HTERT RPE-1 (cell line): Measurements from ENCODE around the gene SLC25A28.
"Not testable (repeated sequence)": the region's sequence is repeated elsewhere in the genome, so short reads cannot be mapped to it uniquely, and the experiment has no call there.

Experiments used
- in situ Hi-C: fragments of 300-500 bp; cut with MboI; formaldehyde crosslinking; loops from 4 replicates; pipeline ENCODE4 v1.14.3; 2020; ENCODE audit warnings: low sequenced_read_pairs

Gene SLC25A28

DNA sequence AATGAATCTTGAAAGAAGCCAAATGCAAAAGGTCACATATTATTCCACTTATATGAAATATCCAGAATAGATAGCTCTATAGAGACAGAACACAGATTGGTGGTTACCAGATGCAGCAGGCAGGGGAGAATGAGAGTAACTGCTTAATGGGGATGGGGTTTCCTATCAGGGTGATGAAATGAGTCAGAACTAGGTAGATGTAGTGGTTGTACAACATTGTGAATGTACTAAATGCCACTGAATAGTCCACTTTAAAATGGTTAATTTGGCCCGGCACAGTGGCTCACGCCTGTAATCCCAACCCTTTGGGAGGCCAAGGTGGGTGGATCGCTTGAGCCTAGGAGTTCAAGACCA lies 9.4 kb upstream of the SLC25A28 start:
- in situ Hi-C loops: no loop called here

DNA sequence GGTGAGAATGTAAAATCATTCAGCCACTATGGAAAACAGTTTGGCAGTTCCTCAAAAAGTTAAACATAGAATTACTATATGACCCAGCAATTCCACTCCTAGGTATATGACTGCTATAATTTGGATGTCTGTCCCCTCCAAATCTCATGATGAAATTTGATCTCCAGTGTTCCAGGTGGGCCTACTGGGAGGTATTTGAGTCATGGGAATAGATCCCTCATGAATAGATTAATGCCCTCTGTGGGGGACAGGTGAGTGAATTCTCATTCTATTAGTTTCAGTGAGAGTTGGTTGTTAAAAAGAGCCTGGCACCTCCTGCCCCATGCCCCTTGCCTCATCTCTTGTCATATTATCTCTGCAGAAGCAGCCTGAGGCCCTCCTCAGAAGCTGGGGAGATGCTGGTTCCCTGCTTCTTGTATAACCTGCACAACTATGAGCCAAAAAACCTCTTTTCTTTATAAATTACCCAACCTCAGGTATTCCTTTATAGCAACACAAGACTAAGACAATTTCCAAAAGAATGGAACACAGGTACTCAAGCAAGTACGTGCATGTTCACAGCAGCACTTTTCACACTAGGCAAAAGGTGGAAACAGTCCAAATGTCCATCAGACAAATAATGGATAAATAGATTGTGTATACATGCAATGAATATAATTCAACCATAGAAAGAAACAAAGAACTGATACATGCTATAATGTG lies 8.8 kb upstream of the SLC25A28 start:
- in situ Hi-C loops: no loop called here

DNA sequence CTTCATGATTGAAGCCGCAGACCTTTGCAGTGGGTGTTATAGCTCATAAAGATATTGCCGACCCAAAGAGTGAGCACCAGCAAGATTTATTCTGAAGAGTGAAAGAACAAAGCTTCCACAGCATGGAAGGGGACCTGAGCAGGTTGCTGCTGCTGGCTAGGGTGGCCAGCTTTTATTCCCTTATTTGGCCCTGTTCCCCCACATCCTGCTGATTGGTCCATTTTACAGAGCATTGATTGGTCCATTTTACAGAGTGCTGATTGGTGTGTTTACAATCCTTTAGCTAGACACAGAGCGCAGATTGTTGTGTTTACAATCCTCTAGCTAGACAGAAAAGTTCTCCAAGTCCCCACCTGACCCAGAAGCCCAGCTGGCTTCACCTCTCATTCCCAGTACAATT lies 4.9 kb upstream of the SLC25A28 start:
- in situ Hi-C loops: not testable (repeated sequence)

DNA sequence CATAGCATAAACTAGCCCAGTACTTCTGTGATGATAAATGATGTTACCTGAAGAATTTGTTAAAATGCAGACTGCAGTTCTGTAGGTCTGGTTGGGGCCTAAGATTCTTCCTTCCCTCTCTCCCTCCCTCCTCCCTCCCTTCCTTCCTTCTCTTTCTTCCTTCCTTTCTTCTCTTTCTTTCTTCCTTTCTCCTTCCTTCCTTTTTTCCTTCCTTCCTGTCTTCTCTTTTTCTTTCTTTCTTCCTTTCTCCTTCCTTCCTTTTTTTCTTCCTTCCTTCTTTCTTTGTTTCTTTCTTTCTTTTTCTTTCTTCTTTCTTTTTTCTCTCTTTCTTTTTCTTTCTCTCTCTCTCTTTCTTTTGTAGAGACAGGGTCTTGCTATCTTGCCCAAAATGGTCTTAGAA lies 3.7 kb upstream of the SLC25A28 start:
- in situ Hi-C loops: no loop called here

DNA sequence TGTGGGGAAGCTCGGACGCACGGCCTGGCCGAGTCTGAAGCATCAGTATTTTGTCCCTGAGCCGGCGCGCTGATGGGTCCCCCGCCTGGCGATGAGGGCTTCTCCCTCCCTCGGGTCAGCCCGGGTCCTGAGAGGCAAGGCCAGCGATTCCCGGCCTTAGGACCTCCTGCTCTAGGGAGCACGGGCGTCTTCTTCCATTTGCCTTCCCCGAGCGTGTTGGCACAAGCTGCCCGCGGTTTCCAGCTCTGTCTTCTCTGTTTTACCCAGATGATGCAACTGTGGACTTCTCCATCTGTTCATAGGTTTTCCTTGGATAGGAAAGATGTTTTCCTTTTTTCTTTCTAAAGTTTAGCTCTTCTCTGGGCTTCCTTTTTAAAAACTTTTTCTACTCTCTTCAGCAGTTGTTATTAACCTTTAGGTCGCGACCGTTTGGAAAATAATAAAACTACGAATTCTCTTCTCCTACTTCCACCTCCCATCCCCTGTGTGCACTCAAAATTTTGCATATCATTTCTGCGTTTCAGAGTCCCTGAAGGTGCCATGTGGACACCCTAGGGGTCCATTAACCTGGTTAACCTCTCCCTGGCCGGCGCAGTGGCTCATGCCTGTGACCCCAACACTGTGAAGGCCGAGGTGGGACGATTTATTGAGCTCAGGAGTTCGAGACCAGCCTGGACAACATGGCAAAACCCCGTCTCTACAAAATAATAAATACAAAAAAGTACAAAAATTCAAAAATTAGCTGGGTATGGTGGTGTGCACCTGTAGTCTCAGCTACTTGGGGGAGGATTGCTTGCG lies 1.4 kb upstream of the SLC25A28 start:
- in situ Hi-C loops: no loop called here

DNA sequence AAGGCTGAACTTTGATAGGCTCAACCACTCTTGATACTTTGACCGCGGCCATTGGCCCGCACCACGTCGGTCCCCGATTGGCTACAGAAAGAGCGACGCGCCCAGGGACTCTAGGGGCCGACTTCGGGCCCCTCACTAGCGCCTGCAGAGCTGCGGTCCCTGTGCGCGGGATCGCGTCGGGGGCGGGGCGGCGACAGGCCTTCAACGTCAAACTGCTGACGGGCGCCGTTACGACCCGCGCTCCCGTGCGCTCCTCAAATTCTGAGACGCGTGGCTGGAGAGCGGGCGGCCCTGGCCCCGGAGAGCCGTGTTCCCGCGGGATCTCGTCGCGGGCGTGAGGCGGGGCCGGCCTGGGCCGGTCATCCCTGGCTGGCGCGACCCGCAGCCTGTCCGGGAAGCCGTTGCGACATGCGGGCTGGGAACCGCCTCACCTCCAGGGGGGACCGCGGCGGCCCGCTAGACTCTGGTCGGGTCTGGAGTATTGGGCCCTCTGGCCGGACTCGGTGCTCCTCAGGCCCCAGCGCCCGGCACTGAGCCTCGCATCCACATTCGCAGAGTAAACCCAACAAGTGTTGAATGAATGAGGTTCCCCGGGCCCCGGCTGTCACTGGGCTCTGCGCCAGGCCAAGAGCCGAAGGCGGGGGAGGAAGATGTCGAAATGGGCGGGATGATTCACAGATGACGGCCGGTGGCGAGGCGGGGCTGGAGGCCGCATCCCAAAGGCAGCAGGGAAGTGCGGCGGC lies 643 bp upstream of the SLC25A28 start:
- in situ Hi-C loops: no loop called here

DNA sequence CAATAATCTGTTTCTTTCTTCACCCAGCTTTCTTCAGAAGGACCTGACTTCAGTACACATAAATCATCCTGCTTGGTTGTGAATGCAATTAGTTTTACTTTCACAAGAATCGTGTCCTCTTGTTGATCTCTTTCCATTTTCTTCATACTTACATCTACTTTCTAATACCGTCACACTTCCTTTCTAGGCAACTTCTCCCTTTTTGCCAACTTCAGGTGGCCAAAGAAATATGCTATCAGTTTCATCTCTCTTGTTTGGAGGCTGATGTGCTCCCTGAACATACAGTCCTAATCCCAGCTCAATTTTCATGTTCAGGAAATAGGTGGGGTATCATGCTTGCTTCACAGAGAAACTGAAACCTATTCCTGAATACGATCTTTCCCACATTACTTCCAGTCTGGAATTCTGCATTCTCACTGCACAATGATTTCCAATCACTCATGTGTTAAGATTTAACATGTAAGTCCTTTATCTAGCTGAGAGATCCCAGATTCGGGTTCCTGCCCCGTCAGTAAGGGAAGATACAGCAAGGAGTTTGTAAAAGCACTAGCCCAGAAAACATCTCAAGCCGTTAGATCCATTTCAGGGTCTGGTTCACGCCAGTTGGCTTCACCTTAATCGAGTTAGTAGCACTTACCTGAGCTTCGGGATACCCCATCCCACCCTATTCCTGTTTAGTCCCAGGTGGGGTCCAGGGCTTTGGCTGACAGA lies 994 bp downstream of the SLC25A28 start:
- in situ Hi-C loops: no loop called here

DNA sequence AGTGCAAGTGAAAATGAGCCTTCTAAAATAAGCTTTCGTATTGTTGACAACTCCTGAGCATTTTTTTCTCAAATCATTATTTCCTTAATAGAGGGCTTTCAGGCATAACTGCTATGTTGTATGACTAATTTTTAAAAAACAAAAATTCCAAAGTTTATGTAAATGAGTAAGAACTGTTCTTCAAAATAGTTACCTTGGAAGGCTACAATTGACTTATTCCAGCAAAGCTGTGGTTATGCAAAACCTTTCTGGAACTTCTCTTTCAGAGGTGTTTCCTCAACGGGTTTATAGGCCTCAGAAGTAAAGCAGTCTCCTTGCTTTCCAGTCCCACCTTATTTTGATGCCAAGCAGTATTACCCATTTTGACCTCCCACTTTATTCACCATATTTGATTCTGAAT lies 2.5 kb downstream of the SLC25A28 start:
- in situ Hi-C loops: no loop called here

DNA sequence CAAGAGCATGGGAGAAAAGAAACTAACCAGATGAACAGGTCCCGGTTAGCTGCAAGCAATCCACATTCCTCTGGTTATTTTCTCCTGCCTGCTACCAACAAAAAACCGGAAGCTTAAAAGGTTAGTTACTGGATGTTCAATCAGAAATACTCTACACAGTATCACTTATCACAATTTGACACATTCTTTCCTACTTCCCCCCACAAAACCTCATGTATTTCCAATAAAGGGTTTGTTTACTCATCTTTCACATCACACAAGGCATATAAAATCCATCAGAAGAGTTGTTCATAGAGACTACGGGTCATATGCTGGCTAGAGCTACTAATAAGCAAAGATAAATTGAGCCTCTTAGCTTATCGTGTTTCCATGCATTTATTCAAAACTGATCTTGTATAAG lies 4.8 kb downstream of the SLC25A28 start:
- in situ Hi-C loops: no loop called here

DNA sequence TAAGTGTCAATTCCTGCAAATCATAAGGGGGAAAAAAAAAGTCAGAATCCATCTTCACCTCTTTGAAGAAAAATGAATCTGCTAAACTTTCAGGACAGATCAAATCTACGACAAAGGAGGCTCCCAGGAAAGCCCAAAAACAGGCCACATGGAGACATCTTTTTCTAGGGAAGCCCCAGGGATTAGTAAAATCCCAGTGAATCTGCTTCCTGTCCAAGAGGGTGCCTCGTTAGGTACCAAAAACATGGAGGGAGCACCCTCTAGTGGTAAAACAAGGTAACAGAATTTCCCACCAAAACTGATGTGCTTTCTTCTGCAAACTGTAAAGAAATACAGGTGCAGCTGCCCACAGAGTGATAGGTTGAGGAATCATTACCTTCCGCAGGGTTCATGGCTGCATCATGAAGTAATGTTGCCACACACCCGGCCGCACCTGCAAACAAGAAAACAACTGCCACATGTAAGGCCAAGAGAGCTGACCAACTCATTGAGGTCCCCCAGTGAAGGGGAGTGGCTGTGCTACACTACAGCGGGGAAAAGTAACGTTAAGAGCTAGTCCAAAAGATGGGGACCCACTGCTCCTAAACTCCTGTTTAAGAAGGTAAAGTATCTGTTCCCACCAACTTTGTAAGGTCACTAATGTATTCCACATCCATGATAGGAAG lies 7.9 kb downstream of the SLC25A28 start:
- in situ Hi-C loops: no loop called here

DNA sequence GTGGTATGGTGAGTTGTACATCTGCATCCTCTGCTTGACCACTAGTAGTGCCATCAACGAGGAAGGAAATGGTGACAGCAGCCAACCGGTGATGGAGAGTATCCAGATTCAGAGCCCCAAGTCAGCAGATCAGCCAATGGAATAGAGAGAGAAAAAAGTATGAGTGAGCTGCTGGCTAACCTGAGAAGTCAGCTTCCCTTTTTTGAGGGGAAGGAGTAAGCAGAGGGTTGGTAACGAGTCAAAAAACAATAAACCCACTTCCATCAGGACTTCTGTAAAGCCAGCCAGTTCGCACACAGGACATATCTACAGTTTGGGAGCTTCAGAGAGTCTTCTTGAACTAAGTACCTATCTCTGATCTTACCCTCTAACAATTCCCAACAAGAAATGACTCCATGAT lies 8.9 kb downstream of the SLC25A28 start:
- in situ Hi-C loops: no loop called here

DNA sequence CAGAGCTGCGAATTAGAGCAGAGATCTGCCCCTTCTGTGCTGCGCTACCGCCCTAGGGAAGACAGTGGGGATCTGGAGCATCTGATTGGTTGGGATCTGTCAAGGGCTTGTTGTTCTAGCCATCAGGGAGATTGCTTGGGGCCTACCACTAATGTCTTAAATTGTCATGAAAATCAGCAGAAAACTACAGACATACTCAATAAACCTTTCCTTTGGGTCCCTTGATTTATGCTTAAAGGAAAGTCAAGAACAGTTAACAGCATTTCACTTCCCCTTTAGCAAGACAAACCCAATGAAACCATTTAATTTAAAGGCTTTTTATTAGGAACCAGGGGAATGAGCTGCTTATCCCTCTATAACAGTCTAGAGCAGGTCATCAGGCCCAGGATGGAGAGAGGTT lies 10.0 kb downstream of the SLC25A28 start:
- in situ Hi-C loops: no loop called here

DNA sequence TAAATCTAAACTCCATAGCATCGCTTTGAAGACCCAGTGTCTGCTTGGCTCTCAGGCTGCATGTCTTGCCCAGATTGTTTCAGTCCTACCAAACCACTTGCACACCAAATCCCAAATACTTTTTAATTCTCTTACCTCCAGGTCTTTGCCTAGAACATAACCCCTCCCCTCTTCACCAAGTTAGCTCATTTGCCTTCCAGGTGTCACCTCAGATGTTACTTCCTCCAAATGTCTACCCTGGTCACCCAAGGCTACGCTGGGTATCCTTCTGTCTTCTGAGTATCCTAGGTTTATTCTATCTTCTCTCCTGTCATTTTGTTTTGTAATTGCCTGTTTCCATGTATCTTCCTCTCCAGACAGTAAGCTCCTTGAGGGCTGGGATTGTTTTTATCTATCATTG lies 11.1 kb downstream of the SLC25A28 start:
- in situ Hi-C loops: no loop called here

DNA sequence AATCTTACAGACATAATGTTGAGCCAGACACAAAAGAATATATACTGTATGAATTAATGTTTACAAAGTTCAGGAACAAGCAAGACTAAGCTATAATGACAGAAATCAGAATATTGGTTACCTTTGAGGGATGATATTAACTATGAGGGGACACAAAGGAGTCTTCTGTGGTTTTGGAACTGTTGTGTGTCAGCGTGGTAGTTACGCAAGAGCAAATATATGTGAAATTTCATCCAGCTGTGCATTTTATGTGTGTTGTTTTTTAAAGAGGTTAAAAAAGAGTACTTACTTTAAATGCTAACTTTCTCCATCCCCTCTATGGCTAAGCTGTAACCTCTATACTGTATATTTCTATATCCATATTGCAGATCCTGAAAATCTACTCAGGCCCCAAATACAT lies 14.9 kb downstream of the SLC25A28 start:
- in situ Hi-C loops: no loop called here

DNA sequence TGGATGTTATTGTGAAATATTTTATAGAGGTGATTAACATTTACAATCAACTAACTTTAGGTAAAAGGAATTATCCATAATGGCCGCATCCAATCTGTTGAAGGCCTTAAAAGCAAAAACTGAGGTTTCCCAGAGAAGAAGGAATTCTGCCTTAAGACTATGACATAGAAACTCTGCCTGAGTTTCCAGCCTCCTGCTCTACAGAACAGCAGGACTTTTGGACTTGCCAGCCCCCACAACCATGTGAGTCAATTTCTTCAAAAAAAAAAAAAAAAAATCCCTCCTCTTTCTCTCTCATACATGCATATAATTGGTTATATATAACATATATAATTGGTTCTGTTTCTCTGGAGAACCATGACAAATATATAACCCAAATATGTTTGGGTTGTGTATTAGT lies 15.4 kb downstream of the SLC25A28 start:
- in situ Hi-C loops: no loop called here

DNA sequence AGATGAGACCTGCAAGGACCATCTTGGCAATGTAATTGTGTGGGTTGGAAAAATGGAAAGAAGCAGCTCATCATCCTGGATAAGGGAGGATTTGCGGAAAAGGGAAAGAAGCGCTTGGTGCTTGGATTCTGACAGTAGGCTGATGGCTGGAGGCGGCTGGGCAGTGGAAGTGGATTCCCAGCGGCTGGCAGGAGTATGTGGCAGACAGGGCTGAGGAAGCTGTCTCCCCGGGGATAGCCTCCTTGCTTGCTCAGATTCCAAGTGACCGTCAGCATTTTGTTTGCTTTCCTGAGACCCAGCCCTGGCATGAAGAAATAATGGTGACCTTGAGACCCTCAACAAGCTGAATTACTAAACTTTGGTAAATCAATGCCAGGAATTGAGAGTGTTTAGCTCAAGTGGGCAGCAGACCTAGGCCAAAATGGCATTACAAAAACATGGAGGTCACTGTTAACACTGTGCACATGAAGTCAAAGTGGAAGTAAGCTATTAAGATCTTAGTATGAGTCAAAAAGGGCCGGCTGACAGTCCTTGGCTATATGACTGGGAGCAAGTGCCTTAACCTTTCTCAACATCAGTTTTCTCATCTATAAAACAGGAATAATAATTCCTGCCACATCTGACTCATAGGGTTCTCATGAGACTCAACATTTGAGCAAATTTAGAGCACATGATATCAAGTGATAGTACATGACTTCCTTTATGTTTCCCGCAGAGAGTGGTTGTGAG lies 21.3 kb downstream of the SLC25A28 start:
- in situ Hi-C loops: no loop called here

DNA sequence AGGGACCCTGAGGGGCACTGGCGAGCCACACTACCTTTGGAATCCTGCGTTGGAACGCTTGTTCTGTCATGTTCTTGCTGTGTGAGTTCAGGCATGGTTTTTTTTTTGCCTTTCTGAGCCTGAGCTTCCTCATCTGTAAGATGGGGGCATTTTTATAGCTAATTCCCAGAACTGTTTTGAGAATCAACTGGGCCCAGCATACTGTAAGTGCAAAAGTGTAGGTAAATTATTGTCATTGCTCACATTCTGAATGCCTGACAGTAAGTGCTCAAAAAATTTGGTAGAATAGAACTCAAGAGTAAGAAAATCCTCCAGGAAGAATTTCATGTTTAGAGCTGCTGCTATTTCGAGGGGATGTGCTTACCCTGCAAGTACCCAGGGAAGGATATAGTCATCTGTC lies 22.2 kb downstream of the SLC25A28 start:
- in situ Hi-C loops: no loop called here

DNA sequence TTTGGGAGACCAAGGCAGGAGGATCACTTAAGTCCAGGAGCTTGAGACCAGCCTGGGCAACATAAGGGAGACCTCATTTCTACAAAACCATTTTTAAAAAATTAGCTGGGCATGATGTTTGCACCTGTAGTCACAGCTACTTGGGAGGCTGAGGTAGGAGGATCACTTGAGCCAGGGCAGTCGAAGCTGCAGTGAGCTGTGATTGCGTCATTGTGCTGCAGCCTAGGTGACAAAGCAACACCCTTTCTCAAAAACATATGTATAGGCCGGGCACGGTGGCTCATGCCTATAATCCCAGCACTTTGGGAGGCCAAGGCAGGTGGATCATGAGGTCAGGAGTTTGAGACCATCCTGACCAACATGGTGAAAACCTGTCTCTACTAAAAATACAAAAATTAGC lies 23.5 kb downstream of the SLC25A28 start:
- in situ Hi-C loops: not testable (repeated sequence)

DNA sequence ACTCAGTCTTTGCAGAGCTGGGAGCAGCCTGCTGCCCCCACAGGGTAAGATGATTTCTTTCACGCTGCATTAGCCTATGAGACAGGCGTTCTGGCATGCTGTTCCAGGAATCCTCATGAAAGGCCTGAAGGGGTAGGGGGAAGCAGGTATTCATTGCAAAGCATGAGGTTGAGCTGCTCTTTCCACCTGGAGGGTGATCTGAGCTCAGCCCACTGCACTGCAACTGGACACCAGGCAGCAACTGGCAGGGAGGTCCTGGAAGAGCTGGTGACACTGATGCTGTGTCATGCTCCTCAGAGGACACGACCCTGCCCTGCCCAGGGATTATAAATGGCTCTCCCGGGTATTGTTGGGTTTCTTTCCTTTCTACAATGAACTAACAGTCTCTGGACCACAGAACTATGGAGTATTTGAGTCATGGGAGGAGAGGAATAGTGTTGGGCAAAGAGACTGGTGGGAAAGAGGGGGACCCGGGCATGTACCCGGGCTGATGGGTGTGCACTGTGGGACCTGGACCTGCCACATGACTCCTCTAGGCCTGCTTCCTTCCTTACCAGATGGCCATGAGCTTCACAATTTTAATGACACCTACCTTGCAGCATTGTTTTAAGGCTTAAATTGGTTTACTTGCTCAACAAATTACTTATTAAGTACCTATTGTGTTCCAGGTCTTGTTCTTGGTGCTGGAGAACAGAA lies 24.3 kb downstream of the SLC25A28 start:
- in situ Hi-C loops: no loop called here

DNA sequence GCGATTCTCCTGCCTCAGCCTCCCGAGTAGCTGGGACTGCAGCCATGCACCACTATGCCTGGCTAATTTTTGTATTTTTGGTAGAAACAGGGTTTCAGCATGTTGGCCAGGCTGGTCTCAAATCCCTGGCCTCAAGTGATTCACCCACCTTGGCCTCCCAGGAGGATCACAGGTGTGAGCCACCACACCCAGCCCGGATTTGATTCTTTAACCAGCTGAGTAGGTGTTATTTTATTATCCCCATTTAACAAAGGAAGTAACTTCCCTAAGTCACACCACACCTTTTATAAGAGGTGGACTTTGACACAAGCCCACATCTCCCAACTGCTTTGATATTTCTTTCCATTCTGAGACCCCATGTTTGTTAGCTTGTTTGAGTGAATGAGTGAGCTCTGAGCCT lies 25.0 kb downstream of the SLC25A28 start:
- in situ Hi-C loops: no loop called here
